ENCODE data around the gene PLOD3.

- TF ChIP-seq CTCF (IDR thresholded peaks at IDR 0.05) (no peak), POLR2AphosphoS5 (IDR thresholded peaks at IDR 0.05; ENCODE audit: insufficient read depth in 1 of 2, low read depth in 1 of 2) (no peak), POLR2A (IDR thresholded peaks at IDR 0.05) (no peak)
Measured at GRCh38 chr7:101166909-101167644, 50.3 kb downstream of the PLOD3 start.

All from vagina (tissue), 2 donors.